BLaER1 treated with 17β-estradiol and CSF1 and Interleukin-3, amounts not matched to agents 10 nM and 100 nM (cell line): ENCODE results near the gene SS18L1.

ENCODE experiments used
- H3K27ac ChIP-seq, 11 experiments: shearing (Covaris generic); formaldehyde crosslinking; 2 replicates each; pipeline ENCODE4 v1.8.1; 2022
- H3K27me3 ChIP-seq, 11 experiments: shearing (Covaris generic); formaldehyde crosslinking; 2 replicates each; pipeline ENCODE4 v1.8.1; 2022
- H3K36me3 ChIP-seq, 11 experiments: shearing (Covaris generic); formaldehyde crosslinking; 2 replicates each; pipeline ENCODE4 v1.8.1; 2022
- H3K4me1 ChIP-seq, 10 experiments: shearing (Covaris generic); formaldehyde crosslinking; 2 replicates each; pipeline ENCODE4 v1.8.1; 2022
- H3K4me2 ChIP-seq, 11 experiments: shearing (Covaris generic); formaldehyde crosslinking; 2 replicates each; pipeline ENCODE4 v1.8.1; 2022
- H3K4me3 ChIP-seq, 10 experiments: shearing (Covaris generic); formaldehyde crosslinking; 2 replicates each; pipeline ENCODE4 v1.8.1; 2022
- H3K9ac ChIP-seq, 11 experiments: shearing (Covaris generic); formaldehyde crosslinking; 2 replicates each; pipeline ENCODE4 v1.8.1; 2022
- H3K9me3 ChIP-seq, 11 experiments: shearing (Covaris generic); formaldehyde crosslinking; replicated peaks in 1 of 11; 2 replicates each; pipeline ENCODE4 v1.8.1; 2022
- H4K20me1 ChIP-seq, 11 experiments: shearing (Covaris generic); formaldehyde crosslinking; 2 replicates each; pipeline ENCODE4 v1.8.1; 2022
- Cebpa-rat ChIP-seq, 11 experiments: shearing (Covaris generic); IDR thresholded peaks; 2 replicates each; pipeline ENCODE4 v1.8.1; 2022

SS18L1 gene

DNA sequence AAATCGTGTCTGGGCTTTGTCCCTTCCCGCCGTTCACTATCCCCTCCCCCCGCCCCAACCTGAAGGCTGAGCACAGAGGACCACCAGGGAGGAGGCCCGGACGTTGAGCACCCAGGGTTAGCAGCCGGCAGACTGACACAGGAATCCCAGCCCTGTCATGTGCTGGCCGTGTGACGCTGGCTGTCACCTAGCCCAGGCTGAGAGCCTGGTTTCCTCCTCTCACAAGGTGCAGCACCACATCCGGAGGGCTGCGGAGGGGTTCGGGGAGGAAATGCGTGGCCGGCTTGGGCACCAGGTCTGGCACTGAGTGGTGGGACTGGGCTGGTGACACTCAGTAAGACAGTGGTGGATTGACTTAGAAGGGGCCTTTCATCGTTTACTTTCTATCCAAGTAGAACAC is 25.9 kb upstream of the SS18L1 start:
- Histone ChIP-seq H3K4me1 (peaks cover 13 to 53% (median 44%) of the 10 kb centered on the region in 10 experiments), H3K4me2 (peak overlapping the region; percentile 38 to 86 (median 75)), H3K36me3 (peaks cover 0 to 10% (median 0%) of the 10 kb centered on the region in 11 experiments; a peak in 1 of 22 replicates), H3K9me3 (peaks cover 27 to 50% (median 36%) of the 10 kb centered on the region in 11 experiments), H3K9ac (peak overlapping the region in 5 of 11 experiments; percentile 4 to 63 (median 33); a peak in 5 of 22 replicates), H4K20me1 (peaks cover 0 to 2% (median 0%) of the 10 kb centered on the region in 11 experiments; a peak in 1 of 22 replicates), H3K27me3 (no peaks in the 10 kb centered on the region), H3K27ac (peak overlapping the region in 1 of 11 experiments; percentile 8; a peak in 2 of 22 replicates), H3K4me3 (no peak overlapping the region)
- no peak for TF ChIP-seq Cebpa-rat (IDR thresholded peaks at IDR 0.05)

DNA sequence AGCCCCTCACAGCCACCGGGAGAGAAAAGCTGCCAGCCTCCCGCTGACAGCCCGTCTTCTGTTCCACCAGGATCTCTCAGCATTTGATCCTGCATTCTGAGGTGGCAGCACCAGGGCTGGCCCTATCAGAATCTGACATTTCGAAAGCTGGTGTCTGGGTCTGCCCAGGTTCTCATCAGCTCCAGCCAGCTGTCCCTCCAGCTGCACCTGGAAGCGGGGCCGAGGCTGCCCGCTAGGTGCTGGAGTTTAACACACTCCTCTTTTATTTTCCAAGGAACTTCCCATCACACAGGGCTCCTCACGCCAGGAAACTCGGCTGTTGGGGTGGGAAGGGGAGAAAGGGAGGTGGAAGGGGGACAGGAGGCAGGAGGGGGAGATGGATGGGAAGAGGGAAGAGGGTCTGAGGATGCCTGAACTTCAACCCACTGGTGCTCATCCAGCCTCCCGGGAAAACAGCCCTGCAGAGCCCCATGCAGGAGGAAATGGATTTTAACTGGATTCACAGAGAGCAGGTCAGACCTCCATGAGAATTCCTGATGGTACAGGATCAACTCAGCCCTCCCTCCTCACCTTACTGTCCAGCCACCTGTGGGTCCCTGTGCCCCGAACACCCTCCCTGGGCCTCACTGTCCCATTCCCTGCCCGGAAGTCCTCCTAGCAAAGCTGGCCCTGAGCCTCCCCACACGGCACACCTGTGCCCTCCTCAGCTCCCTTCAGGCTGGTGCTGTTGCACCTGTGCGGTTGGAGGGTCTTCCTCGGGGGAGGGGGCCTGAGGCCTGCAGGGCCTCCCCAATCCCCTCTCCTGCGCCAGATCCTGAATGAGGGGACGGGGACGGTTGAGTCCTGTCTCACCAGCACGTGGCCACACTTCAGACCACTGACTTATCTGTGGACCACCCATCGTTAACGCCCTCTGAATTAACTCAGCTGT is 25.2 kb upstream of the SS18L1 start:
- H3K27me3 ChIP-seq = no peaks in the 10 kb centered on the region
- peaks cover 20 to 43% (median 29%) of the 10 kb centered on the region in 11 experiments for H3K9me3 ChIP-seq
- no peak for TF ChIP-seq Cebpa-rat (IDR thresholded peaks at IDR 0.05)
- H3K27ac ChIP-seq = peak overlapping the region in 1 of 11 experiments; percentile 8; a peak in 2 of 22 replicates
- H3K9ac ChIP-seq = peak overlapping the region in 5 of 11 experiments; percentile 4 to 63 (median 33); a peak in 4 of 22 replicates
- peaks cover 5 to 10% (median 6%) of the 10 kb centered on the region in 11 experiments; a peak in 21 of 22 replicates for H4K20me1 ChIP-seq
- H3K36me3 ChIP-seq = 0 out of 22 replicates have a peak, but pooled peaks cover 0 to 4% (median 0%) of the 10 kb centered on the region in 11 experiments
- H3K4me1 ChIP-seq = peaks cover 13 to 57% (median 47%) of the 10 kb centered on the region in 10 experiments
- no peak overlapping the region for H3K4me3 ChIP-seq
- peak overlapping the region in 10 of 11 experiments; percentile 39 to 88 (median 84); a peak in 20 of 22 replicates for H3K4me2 ChIP-seq

DNA sequence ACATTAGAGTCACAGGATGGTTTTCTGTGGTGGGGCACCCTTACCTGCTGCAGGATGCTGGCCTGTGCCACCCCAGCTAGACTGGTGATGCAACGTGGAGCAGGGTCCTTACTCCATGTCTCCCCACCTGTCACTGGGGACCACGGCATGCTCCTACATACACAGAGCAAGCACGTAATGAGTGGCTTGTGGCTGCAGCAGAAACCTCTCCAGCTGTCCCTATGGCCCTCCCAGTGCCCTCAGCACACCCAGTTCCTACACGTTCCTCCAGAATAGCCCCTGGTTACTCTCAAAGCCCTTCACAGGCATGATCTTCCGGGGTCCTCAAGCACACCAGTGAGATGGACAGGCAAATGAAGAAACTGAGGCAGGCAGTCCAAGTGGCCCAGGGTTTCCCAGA is 24.5 kb upstream of the SS18L1 start:
- peaks cover 13 to 36% (median 22%) of the 10 kb centered on the region in 11 experiments for H3K9me3 ChIP-seq
- no peak overlapping the region for H3K4me3 ChIP-seq
- H3K9ac ChIP-seq = no peak overlapping the region
- peaks cover 12 to 17% (median 13%) of the 10 kb centered on the region in 11 experiments for H4K20me1 ChIP-seq
- H3K36me3 ChIP-seq = peaks cover 0 to 2% (median 0%) of the 10 kb centered on the region in 11 experiments; a peak in 5 of 22 replicates
- peak overlapping the region in 7 of 11 experiments; percentile 78 to 88 (median 84); a peak in 13 of 22 replicates for H3K4me2 ChIP-seq
- H3K27ac ChIP-seq = no peak overlapping the region
- TF ChIP-seq Cebpa-rat (IDR thresholded peaks at IDR 0.05) = no peak
- peaks cover 20 to 64% (median 54%) of the 10 kb centered on the region in 10 experiments for H3K4me1 ChIP-seq
- H3K27me3 ChIP-seq = no peaks in the 10 kb centered on the region

DNA sequence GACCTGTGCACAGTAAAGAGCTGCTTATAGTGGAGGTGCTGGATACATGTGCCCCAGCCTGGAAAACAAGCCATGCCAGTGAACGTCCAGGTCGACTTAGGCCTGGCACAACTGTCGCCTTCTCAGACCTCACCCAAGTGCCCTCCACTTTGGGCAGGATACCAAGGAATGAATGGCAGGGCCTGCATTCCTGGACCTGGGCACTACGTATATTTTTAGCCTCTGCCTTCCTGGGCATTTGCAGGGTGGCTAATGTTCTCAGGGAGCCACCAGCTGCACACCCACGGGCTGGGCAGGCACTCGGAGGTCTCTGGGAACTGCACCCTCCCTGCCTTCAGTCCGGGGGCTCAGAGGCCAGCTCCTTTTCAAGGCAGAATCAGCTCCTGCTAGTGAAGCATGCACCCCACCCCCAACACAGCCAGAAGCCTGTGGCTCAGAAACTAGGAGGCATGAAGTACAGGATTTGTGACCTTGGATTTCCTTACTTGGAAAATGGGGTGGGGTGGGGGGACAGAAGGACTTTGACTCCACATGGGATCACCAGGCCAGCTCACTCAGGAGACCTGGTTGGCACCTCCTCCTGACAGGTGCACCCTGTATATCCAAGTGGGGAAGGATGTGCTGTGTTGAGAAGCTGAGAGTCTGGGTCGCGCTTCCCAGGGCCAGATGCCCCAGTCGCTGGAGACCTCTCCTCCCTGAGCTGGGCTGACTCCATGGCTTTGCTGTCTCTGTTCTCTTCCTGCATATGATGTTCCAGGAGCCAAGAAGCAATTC is 23.8 kb upstream of the SS18L1 start:
- Histone ChIP-seq H4K20me1 (peaks cover 19 to 24% (median 20%) of the 10 kb centered on the region in 11 experiments), H3K4me1 (peaks cover 26 to 69% (median 61%) of the 10 kb centered on the region in 10 experiments), H3K4me3 (no peak overlapping the region), H3K27ac (peak overlapping the region in 2 of 11 experiments; percentile 14 to 97; a peak in 1 of 22 replicates), H3K9me3 (peaks cover 6 to 29% (median 15%) of the 10 kb centered on the region in 11 experiments), H3K9ac (no peak overlapping the region; a peak in 1 of 22 replicates), H3K27me3 (no peaks in the 10 kb centered on the region), H3K36me3 (peaks cover 4 to 9% (median 7%) of the 10 kb centered on the region in 11 experiments; a peak in 20 of 22 replicates), H3K4me2 (peak overlapping the region in 9 of 11 experiments; percentile 7 to 88 (median 84); a peak in 17 of 22 replicates)
- TF ChIP-seq Cebpa-rat (IDR thresholded peaks at IDR 0.05) = no peak

DNA sequence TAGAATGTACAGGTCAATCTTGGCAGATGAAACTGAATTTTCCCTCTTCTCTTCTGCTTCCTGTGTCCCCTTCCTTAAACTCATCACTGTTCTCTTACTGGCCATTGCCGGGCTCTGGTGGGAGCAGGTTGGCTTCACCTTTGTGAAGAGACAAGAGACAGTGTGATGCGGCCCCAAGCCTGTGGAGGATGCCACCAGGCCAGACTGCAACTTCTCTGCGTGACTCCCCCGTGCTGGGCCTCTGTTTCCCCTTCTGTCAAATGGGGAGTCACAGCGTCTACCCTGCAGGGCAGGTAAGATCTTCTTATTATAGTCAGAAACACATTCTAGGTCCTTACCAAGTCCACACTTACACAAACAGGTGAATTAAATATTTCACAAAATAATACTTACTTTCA is 23.2 kb upstream of the SS18L1 start:
- H3K9ac ChIP-seq = peak overlapping the region in 3 of 11 experiments; percentile 93 to 97 (median 97); a peak in 6 of 22 replicates

DNA sequence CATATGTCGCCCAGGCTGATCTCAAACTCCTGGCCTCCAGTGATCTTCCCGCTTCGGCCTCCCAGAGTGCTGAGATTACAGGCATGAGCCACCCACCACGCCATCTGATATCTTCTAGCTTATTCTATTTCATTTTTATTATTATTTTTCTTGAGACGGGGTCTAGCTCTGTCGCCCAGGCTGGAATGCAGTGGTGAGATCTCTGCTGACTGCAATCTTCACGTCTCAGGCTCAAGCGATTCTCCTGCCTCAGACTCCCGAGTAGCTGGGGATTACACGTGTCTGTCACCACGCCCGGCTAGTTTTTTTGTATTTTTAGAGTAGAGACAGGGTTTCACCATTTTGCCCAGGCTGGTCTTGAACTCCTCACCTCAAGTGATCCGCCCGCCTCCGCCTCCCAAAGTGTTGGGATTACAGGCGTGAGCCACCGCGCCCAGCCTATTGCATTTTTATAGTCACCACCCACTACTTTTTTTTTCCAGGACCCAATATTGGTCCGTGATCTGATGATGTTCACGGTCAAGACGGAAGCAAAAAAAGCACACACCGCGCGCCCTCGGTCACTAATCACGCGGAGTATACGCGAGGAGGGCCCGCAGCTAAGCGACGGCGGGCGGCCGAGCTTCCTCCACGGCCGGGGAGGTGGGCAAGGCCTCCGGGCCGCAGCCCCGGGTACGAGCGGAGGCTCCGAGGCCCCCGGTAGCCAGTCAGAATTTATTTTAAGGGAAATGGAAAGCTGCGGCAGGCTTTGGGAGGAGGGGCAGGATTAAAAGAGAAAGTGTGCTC is 22.4 kb upstream of the SS18L1 start:
- peaks cover 28 to 37% (median 34%) of the 10 kb centered on the region in 11 experiments for H4K20me1 ChIP-seq
- H3K27me3 ChIP-seq = no peaks in the 10 kb centered on the region
- peak overlapping the region; percentile 88 to 98 (median 94) for H3K27ac ChIP-seq
- peaks cover 0 to 15% (median 1%) of the 10 kb centered on the region in 11 experiments; a peak in 10 of 22 replicates for H3K9me3 ChIP-seq
- H3K9ac ChIP-seq = peak overlapping the region; percentile 88 to 97 (median 94)
- peaks cover 34 to 80% (median 74%) of the 10 kb centered on the region in 10 experiments for H3K4me1 ChIP-seq
- H3K4me3 ChIP-seq = peak overlapping the region; percentile 62 to 96 (median 88)
- peak overlapping the region; percentile 70 to 88 (median 84) for H3K4me2 ChIP-seq
- TF ChIP-seq Cebpa-rat (IDR thresholded peaks at IDR 0.05) = no peak
- peaks cover 18 to 23% (median 21%) of the 10 kb centered on the region in 11 experiments for H3K36me3 ChIP-seq

More for the DNA sequence above, 23.2 kb upstream of the SS18L1 start:
- peaks cover 10 to 15% (median 12%) of the 10 kb centered on the region in 11 experiments for H3K36me3 ChIP-seq
- H3K27ac ChIP-seq = peak overlapping the region in 8 of 11 experiments; percentile 90 to 98 (median 94); a peak in 11 of 22 replicates
- peaks cover 24 to 30% (median 26%) of the 10 kb centered on the region in 11 experiments for H4K20me1 ChIP-seq
- no peak for TF ChIP-seq Cebpa-rat (IDR thresholded peaks at IDR 0.05)
- H3K9me3 ChIP-seq = peaks cover under 1 to 23% (median 9%) of the 10 kb centered on the region in 11 experiments; a peak in 15 of 22 replicates
- H3K27me3 ChIP-seq = no peaks in the 10 kb centered on the region
- peak overlapping the region in 1 of 10 experiments; percentile 83; a peak in 3 of 20 replicates for H3K4me3 ChIP-seq
- peak overlapping the region in 10 of 11 experiments; percentile 70 to 88 (median 84); a peak in 19 of 22 replicates for H3K4me2 ChIP-seq
- H3K4me1 ChIP-seq = peaks cover 32 to 72% (median 67%) of the 10 kb centered on the region in 10 experiments

DNA sequence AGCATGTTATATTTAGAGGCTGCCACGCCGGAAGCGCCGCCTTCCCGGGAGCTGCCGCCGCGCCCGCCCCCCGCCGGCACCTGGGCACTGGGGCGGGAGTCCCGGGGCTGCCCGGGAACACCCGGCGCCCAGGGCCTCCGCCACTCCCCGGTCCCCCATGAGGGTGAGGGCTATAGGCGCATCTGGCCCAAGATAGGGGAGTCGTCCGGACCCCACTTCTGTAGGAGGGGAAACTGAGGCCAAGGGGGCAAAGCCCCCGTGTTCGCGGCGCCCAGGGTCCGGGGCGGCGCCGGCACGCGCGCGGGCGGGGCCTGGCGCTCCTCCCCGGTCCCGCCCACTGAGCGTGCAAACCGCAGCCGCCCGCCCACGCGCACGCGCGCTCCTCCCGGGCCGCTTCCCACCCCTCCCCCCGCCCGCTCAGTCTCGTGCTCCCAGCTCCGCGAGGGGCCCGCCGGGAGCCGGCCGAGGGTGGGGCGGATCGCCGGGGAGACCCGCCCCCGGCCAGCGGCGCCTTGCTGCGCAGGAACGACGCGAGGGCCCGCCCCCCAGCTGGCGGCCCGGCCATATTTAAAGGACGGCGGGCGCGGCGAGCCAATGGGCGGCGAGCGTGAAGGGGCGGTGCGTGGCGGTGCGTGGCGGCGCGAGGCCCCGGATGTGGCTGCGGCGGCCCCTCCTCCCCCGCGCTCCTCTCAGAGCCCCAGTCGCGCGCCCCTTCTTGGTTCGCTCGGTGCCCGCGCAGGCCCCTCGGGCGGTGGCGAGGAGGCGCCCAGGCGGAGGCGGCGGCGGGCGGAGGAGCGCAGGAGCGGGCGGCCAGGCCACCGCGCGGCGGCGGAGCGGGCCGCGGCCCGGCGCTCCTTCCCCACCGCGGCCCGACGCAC is 21.6 kb upstream of the SS18L1 start, which contains the start of gene LSM14B:
Gene LSM14B (plus strand): TSS at position 700 of the 878 bp plus-strand sequence. CDS start 192 bp downstream, outside the sequence.
- Histone ChIP-seq H4K20me1 (peaks cover 28 to 44% (median 42%) of the 10 kb centered on the region in 11 experiments), H3K36me3 (peaks cover 27 to 31% (median 29%) of the 10 kb centered on the region in 11 experiments), H3K27me3 (no peaks in the 10 kb centered on the region), H3K4me2 (peak within 1 kb of the TSS; percentile 92 to 99 (median 96)), H3K27ac (peak within 1 kb of the TSS; percentile 88 to 98 (median 94)), H3K9me3 (peaks cover 0 to 7% (median 0%) of the 10 kb centered on the region in 11 experiments; a peak in 7 of 22 replicates), H3K9ac (peak within 1 kb of the TSS; percentile 90 to 97 (median 95)), H3K4me1 (peaks cover 41 to 84% (median 80%) of the 10 kb centered on the region in 10 experiments), H3K4me3 (peak within 1 kb of the TSS; percentile 80 to 96 (median 92))
- TF ChIP-seq Cebpa-rat (IDR thresholded peaks at IDR 0.05) = no peak
